NCI-H2171 (cell line): Measurements from ENCODE around the gene KIF11.
A peak's percentile ranks its signal among the peaks of the same experiment; 100 is the strongest.
"Not testable (repeated sequence)": the region's sequence is repeated elsewhere in the genome, so short reads cannot be mapped to it uniquely, and the experiment has no call there.

Source experiments
- DNase-seq: peaks from one replicate; lab custom pipeline; 2025; lab: John Stamatoyannopoulos, UW

KIF11 gene

DNA sequence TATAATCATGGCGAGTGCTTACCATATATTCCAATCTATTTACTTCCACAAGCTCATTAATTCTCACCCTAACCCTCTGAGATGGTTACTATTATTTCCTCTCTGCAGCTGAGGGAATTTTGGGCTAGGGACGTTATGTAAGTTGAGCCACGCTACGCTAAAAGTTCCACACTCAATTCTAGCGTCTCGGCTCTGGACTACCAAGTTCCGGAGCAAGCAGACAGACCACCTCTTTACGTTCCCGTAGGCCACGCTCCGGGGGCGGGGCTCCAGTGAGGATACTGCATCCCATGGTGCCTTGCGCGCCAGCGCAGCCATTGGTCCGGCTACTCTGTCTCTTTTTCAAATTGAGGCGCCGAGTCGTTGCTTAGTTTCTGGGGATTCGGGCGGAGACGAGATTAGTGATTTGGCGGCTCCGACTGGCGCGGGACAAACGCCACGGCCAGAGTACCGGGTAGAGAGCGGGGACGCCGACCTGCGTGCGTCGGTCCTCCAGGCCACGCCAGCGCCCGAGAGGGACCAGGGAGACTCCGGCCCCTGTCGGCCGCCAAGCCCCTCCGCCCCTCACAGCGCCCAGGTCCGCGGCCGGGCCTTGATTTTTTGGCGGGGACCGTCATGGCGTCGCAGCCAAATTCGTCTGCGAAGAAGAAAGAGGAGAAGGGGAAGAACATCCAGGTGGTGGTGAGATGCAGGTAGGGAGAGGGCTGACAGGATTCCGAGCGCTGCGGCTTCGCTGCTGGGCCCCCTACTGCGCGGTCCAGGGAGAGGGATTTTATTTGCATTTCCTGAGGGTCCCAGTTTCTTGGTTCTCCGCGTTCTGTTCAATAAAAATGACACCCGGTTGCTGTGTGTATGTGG is at the start of gene KIF11:
Gene KIF11, plus strand, starts transcription at position 370 of the 858 bp plus-strand sequence. Its CDS starts 246 bp downstream, at position 616.
- peak; percentile 94 for DNase-seq

DNA sequence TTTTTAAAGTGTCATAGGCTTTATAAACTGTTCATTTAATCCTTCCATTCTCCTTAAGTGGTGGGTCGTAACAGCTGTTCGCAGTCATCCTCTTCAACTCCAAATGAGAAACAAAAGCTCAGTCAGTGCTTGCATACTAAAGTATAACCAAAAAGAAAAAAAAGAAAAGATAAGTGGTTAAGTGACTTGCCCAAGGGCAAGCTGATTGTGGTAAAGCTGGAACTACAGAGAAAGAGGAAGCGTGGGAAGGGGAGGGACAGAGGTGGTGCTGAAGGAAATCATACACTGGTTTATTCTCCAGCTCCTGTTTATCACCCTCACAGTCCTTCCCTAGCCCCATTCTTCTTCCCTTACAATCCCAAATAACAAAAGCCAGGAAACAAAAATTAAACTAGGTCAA is 48.6 kb upstream of the KIF11 start:
- no peak for DNase-seq

DNA sequence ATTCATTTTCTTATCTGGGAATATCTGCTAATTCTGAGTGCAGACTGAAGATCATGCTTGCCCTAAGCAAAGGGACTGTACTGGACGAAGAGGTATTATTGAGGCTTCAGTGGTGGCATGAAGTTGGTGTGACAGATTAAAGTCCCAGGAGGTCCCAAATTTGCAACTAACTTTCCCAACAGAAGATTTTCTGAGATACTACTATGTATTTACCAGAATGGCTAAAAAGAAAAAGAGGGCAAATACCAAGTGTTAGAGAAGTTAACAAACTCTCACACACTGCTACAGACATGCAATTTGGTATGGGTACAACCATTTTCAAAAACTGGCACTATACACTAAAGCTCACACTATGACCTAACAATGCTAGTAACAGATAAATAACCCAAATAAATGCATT is 47.4 kb upstream of the KIF11 start:
- no peak for DNase-seq

DNA sequence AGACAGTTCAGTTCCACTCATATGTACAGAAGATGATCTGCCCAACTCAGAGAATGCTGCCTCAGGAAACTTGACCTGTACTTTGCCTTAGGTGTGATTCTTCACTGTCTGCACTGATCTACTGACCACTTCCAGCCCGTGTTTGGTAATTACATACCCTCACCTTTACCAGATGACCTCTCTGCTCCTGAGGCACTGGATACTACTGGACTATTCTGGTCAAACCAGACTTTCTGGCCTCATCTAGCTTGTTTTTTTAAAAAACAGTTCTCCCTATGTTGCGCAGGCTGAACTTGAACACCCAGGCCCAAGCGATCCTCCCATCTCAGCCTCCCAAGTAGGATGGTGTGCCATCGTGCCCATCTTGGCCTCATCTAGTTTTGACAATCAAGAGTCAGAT is 45.3 kb upstream of the KIF11 start:
- no peak for DNase-seq

DNA sequence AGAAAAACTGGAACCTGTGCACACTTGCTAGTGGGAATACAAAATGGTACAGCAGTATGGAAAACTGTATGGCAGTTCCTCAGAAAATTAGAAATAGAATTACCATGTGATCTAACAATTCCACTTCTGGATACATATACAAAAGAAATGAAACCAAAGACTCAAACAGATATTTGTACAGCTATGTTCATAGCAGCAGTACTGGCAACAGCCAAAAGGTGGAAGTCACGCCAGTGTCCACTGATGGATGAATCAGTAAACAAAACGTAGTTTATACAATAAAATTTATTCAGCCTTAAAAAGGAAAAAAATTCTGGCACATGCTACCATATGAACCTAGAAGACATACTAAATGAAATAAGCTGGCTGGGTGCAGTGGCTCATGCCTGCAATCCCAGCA is 42.0 kb upstream of the KIF11 start:
- DNase-seq: no peak

DNA sequence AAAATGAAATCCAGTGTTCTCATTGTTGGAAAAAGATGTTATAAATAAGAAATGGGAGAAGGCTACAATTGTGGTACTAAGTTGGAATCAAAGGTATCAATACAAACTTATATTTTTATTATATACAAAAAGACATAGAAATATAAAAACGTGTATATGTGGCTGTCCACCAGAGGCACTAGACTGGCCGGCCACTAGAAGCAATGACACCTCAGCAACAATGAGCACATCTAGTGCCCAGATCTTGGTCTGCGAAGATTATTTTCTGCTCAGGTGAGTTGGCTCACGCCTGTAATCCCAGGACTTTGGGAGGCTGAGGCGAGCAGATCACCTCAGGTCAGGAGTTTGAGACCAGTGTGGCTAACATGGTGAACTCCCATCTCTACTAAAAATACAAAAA is 40.6 kb upstream of the KIF11 start:
- no peak for DNase-seq

DNA sequence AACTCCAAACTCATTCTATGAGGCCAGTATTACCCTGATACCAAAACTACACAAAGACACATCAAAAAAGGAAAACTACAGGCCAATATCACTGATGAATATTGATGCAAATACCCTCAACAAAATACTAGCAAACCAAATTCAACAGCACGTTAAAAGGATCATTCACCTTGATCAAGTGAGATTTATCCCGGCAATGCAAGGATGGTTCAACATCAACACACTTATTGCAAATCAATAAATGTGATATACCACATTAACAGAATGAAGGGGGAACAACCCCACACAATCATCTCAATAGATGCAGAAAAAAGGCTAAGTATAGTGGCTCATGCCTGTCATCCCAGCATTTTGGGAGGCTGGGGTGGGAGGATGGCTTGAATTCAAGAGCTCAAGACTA is 39.0 kb upstream of the KIF11 start:
- no peak for DNase-seq

DNA sequence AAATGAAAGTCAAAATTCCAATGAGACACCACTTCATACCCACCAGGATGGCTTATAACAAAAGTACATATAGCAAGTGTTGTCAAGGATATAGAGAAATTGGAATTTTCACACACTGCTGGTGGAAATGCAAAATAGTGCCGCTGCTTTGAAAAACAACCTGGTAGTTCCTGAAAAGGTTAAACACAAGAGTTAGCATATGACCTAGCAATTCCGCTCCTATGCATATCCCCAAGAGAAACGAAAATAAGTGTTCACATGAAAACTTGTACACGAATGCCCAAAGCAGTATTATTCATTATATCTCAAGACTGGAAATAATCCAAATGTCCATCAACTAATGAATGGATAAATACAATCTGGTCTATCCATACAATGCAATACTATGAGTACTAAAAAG is 33.9 kb upstream of the KIF11 start:
- no peak for DNase-seq

DNA sequence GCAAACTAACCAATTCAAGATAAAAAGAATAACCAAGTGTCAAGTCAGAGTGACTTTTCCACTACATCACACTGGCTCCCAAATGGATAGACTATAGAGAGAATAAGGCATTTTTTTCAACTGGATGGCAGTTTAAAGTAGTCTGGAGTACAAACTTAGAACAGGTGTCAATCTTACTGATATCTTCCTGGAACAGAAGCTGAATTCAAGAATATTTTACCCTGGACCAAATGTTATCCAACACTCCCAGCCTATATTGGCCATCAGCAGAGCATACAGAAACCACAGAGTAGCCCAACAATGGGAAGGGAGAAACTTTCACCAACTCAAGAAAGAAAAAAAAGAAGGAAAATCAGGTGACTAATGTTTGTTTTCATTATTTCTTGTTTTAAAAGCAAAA is 30.5 kb upstream of the KIF11 start:
- DNase-seq: no peak

DNA sequence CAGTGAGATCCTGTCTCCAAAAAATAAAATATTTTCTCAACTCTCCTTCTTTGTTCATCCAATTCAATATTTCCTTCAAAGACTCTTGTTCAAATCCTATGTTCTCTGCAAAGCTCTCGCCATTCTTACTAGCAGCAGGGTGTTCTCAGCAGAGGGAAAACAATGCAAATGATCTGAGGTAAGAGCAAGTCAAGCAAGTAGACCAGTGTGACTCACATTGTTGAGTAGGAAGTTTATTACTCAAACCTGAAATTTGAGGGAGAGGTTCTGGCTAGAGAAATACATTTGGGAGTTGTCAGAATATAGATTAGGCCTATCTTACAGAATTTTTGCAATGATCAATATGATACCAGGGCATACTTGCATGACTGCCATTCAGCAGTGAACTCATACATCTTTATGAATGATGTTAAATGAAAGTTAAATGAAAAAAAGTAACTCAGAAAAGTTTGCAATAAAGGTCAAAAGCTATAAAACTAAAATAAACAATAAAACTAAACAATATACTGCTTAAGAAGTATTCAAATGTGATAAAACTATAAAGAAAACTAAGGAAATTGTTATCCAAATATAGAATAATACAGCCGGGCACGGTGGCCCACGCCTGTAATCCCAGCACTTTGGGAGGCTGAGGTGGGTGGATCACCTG is 24.9 kb upstream of the KIF11 start:
- DNase-seq: no peak

DNA sequence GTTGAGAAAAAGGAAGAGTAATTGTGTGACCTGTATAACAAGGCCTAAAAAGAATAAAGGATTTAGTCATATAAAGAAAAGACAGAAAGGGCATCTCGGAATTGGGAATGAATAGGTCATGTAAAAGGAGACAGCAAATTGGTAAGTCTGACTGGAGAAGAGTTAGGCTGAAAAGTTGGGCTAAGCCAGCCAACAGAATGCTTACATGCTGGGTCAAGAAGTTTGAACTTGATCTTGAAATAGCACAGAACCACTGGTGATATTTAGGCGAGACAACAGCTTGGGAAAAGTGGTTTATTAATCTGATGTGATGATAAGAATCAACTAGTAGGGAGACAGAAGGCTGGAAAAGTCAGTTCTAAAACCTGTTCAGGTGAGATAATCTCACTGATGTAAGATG is 23.9 kb upstream of the KIF11 start:
- DNase-seq: no peak

DNA sequence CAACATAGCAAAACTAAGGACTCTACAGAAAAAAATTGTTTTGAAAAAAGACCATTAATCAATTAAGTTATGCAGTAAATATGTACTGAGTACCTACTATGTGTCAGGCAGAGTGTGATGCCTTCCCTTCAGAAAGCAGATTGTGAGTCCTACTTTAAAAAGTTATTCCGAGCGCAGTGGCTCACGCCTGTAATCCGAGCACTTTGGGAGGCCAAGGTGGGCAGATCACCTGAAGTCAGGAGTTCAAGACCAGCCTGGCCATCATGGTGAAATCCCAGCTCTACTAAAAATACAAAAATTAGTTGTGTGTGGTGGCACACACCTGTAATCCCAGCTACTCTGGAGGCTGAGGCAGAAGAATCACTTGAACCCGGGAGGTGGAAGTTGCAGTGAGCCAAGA is 23.3 kb upstream of the KIF11 start:
- not testable (repeated sequence) for DNase-seq

DNA sequence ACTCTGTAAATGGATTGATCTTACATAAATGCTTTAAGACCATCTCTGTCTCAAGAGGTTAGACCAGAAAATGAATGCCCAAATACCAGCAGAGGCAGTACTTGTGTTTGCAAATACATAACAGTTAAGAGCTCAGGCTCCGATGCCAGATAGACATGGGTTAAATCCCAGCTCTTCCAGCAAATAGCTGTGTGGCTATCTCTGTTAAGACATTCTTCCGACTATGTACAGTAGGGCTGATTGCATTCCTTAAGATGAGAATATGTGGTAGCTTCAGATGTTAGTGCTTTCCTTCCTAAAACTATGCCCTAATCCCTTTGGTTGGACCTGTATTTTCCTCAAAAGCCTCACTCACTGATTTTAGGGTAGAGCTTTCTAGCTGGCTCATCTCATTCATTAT is 21.3 kb upstream of the KIF11 start:
- no peak for DNase-seq

DNA sequence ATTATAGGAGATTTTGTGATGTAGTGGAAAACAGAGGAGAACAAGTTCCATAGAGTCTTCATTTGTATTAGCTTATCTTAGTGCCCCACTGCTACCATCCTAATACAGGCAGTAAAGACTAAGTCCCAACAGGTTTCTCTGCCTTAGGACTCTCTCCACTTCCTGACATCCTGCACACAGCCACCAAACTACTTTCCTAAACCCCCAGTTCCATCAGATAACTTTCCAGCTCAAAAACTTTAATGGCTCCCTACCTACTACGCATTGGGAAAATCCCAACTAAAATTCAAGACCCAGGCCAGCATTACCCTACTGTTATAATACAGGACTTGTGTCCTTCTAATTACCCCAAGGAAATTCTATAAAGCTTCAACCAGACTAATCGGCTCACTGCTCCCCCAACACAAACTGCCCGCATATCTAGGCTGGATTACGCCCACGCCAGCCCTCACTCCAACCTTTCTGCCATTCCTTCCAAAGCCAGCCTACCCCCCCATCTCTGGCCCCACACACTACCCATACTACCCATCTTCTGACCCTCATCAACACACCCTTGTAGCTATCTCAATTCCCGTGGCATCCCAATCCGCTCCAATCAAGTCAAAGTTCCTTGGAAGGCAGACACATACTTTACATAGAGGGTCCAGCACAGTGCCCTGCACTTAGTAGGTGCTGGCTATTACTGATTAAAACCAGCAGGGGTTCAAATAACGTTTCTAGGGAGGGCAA is 20.4 kb upstream of the KIF11 start:
- DNase-seq: no peak

DNA sequence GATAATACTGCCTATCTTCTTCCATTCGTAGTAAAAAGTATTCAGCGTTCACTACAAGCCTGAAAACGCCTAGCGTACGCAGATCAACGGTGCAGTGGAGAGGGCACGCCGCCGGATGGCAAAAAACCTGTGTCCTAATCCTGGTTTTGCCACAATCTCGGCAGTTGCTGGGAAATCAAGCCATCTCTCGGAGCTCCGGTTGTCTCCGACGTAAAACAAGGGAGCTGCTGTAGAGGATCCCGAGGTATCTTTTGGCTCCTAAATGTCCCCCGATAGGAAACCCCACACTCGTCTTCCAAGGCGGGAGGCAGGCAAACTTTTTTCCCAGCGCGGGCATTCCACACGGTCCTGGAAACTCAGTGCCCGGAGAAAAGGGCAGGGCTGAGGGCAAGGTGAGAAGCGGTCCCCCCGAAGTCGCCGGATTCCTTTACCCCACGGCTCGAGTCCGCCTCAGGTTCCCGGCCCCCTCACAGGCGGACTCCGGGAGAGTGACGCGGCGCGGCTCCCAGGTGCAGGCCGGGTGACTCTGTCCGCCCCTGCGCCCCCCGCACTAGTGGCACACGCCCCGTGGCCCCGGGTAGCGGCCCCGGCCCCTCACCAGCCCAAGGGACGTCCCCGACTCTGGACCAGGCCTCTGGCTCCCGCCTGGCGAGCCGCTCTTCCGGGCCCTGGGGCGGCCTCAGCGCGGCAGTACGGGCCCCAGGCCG is 19.7 kb upstream of the KIF11 start:
- no peak for DNase-seq

DNA sequence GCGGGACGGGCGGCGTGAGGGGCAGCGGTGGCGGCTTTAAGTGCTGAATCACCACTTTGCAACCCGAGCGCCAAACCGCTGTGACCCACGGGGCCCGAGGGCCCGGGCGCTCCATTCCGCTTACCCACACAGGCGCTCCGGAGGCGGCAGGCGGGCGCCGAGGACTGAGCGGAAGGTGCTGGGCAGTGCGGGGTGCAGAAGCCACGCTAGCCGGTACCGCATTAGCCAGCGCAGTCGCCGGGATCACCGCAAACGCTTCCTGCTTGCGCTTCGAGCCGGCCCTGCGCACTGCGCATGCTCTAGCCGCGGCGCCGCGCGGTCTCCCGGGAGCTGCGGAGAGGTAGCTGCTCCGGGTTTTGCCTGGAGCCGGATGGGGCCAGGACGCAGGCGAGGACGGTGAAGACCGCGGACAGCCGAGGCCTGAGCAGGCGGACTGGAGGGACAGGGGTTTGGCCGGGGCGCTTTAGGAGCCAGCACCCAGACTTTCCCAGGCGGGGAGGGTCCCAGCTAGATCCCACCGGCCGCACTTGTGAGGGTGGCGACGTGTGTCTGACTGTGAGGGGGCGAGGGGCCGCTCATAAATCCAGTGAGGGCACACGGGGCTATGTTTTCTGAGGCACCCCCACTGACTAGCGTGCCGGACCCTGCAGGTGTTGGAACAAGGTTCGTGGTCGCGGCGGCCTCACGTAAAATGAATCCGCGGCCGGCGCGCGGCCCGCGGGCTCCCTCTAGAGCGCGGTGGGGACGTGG is 19.0 kb upstream of the KIF11 start, which contains the start of gene IDE:
Gene IDE, minus strand, starts transcription at position 296 of the 750 bp plus-strand sequence. Its CDS starts 74 bp downstream, at position 222.
- peak; percentile 59 for DNase-seq

DNA sequence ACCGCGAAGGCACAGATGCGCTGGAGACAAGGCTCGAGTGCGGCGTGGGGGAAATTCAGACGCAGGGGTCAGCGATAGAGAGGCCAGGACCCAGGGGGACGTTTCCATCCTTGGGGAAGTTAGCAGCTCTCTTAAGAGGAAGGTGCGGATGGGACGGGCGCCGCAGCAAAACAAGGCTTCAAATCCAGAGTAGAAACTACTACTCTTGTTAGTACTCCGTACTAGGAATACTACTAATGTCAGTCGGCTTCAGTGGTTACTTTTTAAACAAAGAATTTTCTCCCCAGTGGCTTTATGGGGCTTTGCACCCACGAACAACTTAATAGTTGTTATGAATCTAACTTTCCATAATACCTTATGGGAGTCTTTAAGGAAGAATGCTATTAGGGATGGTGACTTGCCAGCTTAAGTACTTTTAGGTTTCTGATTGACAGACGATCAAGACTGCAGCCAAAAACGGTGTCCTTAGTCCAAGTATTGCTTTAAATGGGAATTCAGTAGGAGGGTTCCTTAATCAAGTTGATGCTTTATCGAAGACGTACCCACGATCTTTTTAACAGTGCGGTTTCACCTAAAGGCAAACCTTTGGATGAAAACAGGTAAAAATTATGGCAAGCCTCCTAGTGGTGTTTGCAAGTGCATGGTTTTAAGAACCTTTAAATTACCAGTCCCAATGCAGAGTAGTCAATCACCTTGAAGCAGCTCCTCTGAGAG is 18.2 kb upstream of the KIF11 start:
- no peak for DNase-seq

DNA sequence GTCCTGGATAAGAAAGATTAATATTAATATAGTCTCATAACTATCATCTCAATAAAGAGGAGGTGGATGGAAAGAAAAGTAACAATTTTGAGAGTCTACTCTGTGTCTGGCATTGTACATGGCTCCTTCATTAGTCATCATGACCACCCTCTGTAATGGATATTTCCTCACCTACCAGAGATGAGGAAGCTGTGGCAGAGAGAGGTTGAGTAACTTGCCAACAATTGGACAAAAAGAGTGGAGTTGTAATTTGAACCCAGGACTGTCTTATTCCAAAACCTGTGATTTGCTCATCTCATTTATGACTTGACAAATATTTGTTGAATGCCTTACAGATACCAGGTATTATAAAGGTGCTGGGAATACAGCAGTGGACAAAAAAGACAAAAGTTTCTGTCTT is 17.0 kb upstream of the KIF11 start:
- no peak for DNase-seq

DNA sequence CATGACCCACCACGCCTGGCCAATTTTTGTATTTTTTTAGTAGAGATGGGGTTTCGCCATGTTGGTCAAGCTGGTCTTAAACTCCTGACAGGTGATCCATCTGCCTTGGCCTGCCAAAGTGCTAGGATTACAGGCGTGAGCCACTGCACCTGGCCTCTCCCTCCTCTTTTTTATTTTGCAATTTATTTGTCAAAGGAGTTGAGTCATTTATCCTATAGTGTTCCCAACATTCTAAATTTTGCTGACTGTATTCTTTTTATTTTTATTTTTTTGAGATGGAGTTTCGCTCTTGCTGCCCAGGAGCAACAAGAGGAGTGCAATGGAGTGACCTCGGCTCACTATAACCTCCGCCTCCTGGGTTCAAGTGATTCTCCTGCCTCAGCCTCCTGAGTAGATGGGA is 10.6 kb upstream of the KIF11 start:
- not testable (repeated sequence) for DNase-seq

DNA sequence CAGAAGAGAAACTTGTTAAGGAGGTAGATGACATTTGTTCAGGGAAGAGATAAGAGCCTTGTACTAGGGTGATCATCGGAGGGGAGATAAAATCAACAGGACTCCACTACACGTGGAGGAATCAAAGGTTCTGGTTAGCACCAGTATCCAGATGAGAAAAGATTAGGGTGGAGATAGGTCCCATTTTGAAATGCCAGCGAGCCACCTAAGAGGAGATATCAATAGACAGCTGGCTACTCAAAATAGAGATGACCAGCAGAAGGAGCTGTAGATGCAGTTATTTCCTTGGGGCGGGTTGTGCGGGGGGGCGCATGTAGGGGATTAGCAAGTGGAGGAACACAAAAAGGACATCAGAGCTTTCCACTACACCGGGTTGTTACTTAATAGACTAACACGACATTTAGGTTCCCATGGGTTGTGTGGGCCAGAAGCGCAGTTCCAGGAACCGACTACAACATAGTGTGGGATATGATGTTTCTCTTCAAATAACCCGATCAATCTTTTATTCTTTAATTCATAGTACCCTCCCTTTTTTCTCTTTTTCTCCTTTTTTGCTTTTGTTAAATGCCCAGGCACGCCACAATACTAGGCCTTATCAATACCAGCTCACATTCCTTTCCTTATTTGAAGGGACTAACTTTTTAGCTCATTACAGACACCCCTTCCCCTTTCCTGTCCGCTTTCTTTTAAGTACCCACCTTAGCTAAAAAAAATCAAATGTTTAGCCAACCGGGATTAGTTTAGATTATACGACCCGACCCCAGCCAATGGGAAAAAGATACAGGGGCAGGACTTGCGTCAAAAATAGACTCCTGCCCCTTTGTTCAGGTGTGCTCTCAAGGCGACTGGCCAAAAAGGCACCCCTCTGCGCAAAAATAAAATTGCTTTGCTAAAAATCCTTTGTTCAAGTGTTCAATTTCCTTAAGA is 2.0 kb upstream of the KIF11 start:
- DNase-seq: peak; percentile 24
